H1 (cell line): ENCODE measurements around the gene POMT2. TPM values are rescaled to one million over a fixed set of nuclear protein-coding genes. Genes with fewer than 3 reads are reported as not detected.

Experiments
- ASH2L ChIP-seq: fragments of 200-600, 300-600 bp; sonication (generic); IDR thresholded peaks from one replicate; pipeline ENCODE4 v1.7.1; 2017; ENCODE audit warnings: low read length
- CBX8 ChIP-seq: fragments of 300-800, 300-1000 bp; sonication (generic); IDR thresholded peaks from 2 replicates; pipeline ENCODE4 v1.7.1; 2016; ENCODE audit warnings: low read depth, low read length, borderline replicate concordance
- CHD1 ChIP-seq: IDR thresholded peaks from 2 replicates; pipeline ENCODE4 v1.6.1; 2012; ENCODE audit warnings: low read depth, low read length, improper control_type of control experiment
- CHD7 ChIP-seq: fragments of 300-600 bp; sonication (generic); IDR thresholded peaks from 2 replicates; pipeline ENCODE4 v1.7.1; 2012; ENCODE audit warnings: low read length, moderate library complexity, mild to moderate bottlenecking, inconsistent platforms; ENCODE audit not compliant: insufficient replicate concordance
- CTBP2 ChIP-seq: IDR thresholded peaks from 2 replicates; pipeline ENCODE4 v1.7.0; 2011; ENCODE audit warnings: borderline replicate concordance, mild to moderate bottlenecking, moderate library complexity, mixed read lengths, low read length; ENCODE audit not compliant: insufficient read depth, insufficient read length
- E2F6 ChIP-seq: IDR thresholded peaks from 2 replicates; pipeline ENCODE4 v1.6.1; 2012; ENCODE audit warnings: inconsistent platforms
- JUN ChIP-seq: IDR thresholded peaks from 2 replicates; pipeline ENCODE4 v1.6.1; 2011; ENCODE audit warnings: low read depth, mild to moderate bottlenecking, improper control_type of control experiment, low read length
- SIRT6 ChIP-seq: IDR thresholded peaks from one replicate; pipeline ENCODE4 v1.7.1; 2012; ENCODE audit warnings: low read length, inconsistent platforms
- SP1 ChIP-seq: IDR thresholded peaks from 2 replicates; pipeline ENCODE4 v1.6.1; 2011; ENCODE audit warnings: low read depth, low read length
- USF2 ChIP-seq: IDR thresholded peaks from 2 replicates; pipeline ENCODE4 v1.6.1; 2011; ENCODE audit warnings: low read length, improper control_type of control experiment
- polyA plus RNA-seq, 7 experiments: library from polyadenylated mRNA; depleted of rRNA in 3 of 7; stranded (reverse) in 5 of 7; unstranded in 2 of 7; fragments of >200 nt in 5 of 7; fragments of 200-250 nt in 2 of 7; gene quantifications; 1 replicate in 5 of 7; 2 replicates in 1 of 7; 4 replicates in 1 of 7; pipeline versions ENCODE4 v1.2.1 to v1.2.3, GENCODE V29; 2011 to 2013; ENCODE audit warnings: missing spikeins in 2 of 7, mixed read lengths in 2 of 7
- total RNA-seq: library from RNA; stranded (reverse); fragmentation: NEBNext Ultra II Directional; extraction: Animal tissue kit (Norgen Biotek cat#: 25700); gene quantifications from 2 replicates; pipeline ENCODE4 v1.2.1, GENCODE V29; 2021

Gene POMT2
- total and polyA plus RNA-seq, 2 of the 8 experiments (the other 6 are each of a cell fraction or from before 2014, with no cell fraction given) = 20.8 to 44.9 TPM

GRCh38 chr14:77272261-77272660, 48.4 kb downstream of the POMT2 start (continued):
- TF ChIP-seq SP1 (no peak), CHD1 (no peak), CHD7 (no peak), CTBP2 (no peak), ASH2L (no peak), E2F6 (no peak), CBX8 (no peak), JUN (no peak), USF2 (no peak), SIRT6 (no peak)
